Osteocyte (in vitro differentiated cells): ENCODE data around the gene PDZRN4. TPM values are rescaled to one million over a fixed set of nuclear protein-coding genes. Genes with fewer than 3 reads are reported as not detected.
"Not testable (repeated sequence)": the region's sequence is repeated elsewhere in the genome, so short reads cannot be mapped to it uniquely, and the experiment has no call there.

Source experiments
- DNase-seq: peaks from one replicate; pipeline ENCODE4 v3.0.0; 2021; ENCODE audit warnings: mixed read lengths; ENCODE audit not compliant: unreplicated experiment; ENCODE audit errors: extremely low spot score
- H3K27ac Mint-ChIP-seq: one replicate; pipeline ENCODE4 v1.8.0; 2021; ENCODE audit warnings: mild to moderate bottlenecking, mixed read lengths; ENCODE audit not compliant: unreplicated experiment
- H3K27me3 Mint-ChIP-seq: one replicate; pipeline ENCODE4 v1.8.0; 2021; ENCODE audit warnings: mixed read lengths; ENCODE audit not compliant: unreplicated experiment
- H3K36me3 Mint-ChIP-seq: one replicate; pipeline ENCODE4 v1.8.0; 2021; ENCODE audit warnings: mixed read lengths; ENCODE audit not compliant: unreplicated experiment
- H3K4me1 Mint-ChIP-seq: one replicate; pipeline ENCODE4 v1.8.0; 2021; ENCODE audit warnings: mixed read lengths; ENCODE audit not compliant: unreplicated experiment
- H3K4me3 Mint-ChIP-seq: one replicate; pipeline ENCODE4 v1.8.0; 2021; ENCODE audit warnings: mild to moderate bottlenecking, moderate library complexity, mixed read lengths; ENCODE audit not compliant: unreplicated experiment
- H3K9me3 Mint-ChIP-seq: one replicate; pipeline ENCODE4 v1.8.0; 2021; ENCODE audit warnings: mixed read lengths; ENCODE audit not compliant: unreplicated experiment
- CTCF ChIP-seq: fragments of 200-600 bp; sonication (generic); IDR thresholded peaks from 2 replicates; pipeline ENCODE4 v1.5.0; 2021; ENCODE audit warnings: antibody characterized with exemption, mild to moderate bottlenecking, moderate library complexity
- total RNA-seq: library from RNA; stranded (reverse); gene quantifications from 2 replicates; pipeline ENCODE4 v1.2.1, GENCODE V29; 2021

PDZRN4 gene
- total RNA-seq, 1 donor from 2014 or later = not detected

GRCh38 chr12:41274643-41275042 is 86.5 kb downstream of the PDZRN4 start:
- Mint-ChIP-seq H3K36me3 (no peaks in the 10 kb centered on the region), H3K4me3 (no peak overlapping the region), H3K27me3 (peaks cover 25% of the 10 kb centered on the region), H3K27ac (no peak overlapping the region), H3K4me1 (no peaks in the 10 kb centered on the region), H3K9me3 (no peaks in the 10 kb centered on the region)
- no peak for DNase-seq
- TF ChIP-seq CTCF = no peak

GRCh38 chr12:41277100-41277945 is 89.2 kb downstream of the PDZRN4 start:
- peak; percentile 80 for TF ChIP-seq CTCF
- Mint-ChIP-seq H3K27ac (no peak overlapping the region), H3K4me3 (no peak overlapping the region), H3K27me3 (peaks cover 19% of the 10 kb centered on the region), H3K36me3 (no peaks in the 10 kb centered on the region), H3K4me1 (no peaks in the 10 kb centered on the region), H3K9me3 (no peaks in the 10 kb centered on the region)
- DNase-seq = no peak

GRCh38 chr12:41277946-41278267 is 89.8 kb downstream of the PDZRN4 start:
- no peaks in the 10 kb centered on the region for H3K4me1 Mint-ChIP-seq
- no peak overlapping the region for H3K27ac Mint-ChIP-seq
- no peak for DNase-seq
- no peak for TF ChIP-seq CTCF
- H3K27me3 Mint-ChIP-seq = peaks cover 18% of the 10 kb centered on the region
- H3K4me3 Mint-ChIP-seq = no peak overlapping the region
- H3K9me3 Mint-ChIP-seq = no peaks in the 10 kb centered on the region
- H3K36me3 Mint-ChIP-seq = no peaks in the 10 kb centered on the region

GRCh38 chr12:41280341-41281095 is 92.4 kb downstream of the PDZRN4 start:
- not testable (repeated sequence) for H3K4me3 Mint-ChIP-seq, H3K36me3 Mint-ChIP-seq, DNase-seq, H3K9me3 Mint-ChIP-seq, H3K4me1 Mint-ChIP-seq, H3K27ac Mint-ChIP-seq, H3K27me3 Mint-ChIP-seq

- not testable (repeated sequence) for H3K4me1 Mint-ChIP-seq, DNase-seq, H3K27ac Mint-ChIP-seq, H3K4me3 Mint-ChIP-seq, H3K9me3 Mint-ChIP-seq, H3K36me3 Mint-ChIP-seq
- peaks cover 11% of the 10 kb centered on the region for H3K27me3 Mint-ChIP-seq
Observed at GRCh38 chr12:41285470-41285869, 97.3 kb downstream of the PDZRN4 start.

GRCh38 chr12:41286426-41286825 is 98.3 kb downstream of the PDZRN4 start:
- Mint-ChIP-seq H3K27ac (no peak overlapping the region), H3K36me3 (no peaks in the 10 kb centered on the region), H3K4me3 (no peak overlapping the region), H3K9me3 (no peaks in the 10 kb centered on the region), H3K27me3 (peaks cover 11% of the 10 kb centered on the region), H3K4me1 (no peaks in the 10 kb centered on the region)
- no peak for DNase-seq
- no peak for TF ChIP-seq CTCF
